HG03565 (cell line): ENCODE data around the gene UBE2J1.
A peak's percentile ranks its signal among the peaks of the same experiment; 100 is the strongest.
"Not testable (repeated sequence)": the region's sequence is repeated elsewhere in the genome, so short reads cannot be mapped to it uniquely, and the experiment has no call there.

ENCODE experiments used
- ATAC-seq: cut with Tn5 transposase; IDR thresholded peaks from one replicate; pipeline ENCODE4 v1.9.1; 2021; ENCODE audit warnings: mild to moderate bottlenecking, moderate library complexity; ENCODE audit not compliant: unreplicated experiment

UBE2J1 gene

DNA sequence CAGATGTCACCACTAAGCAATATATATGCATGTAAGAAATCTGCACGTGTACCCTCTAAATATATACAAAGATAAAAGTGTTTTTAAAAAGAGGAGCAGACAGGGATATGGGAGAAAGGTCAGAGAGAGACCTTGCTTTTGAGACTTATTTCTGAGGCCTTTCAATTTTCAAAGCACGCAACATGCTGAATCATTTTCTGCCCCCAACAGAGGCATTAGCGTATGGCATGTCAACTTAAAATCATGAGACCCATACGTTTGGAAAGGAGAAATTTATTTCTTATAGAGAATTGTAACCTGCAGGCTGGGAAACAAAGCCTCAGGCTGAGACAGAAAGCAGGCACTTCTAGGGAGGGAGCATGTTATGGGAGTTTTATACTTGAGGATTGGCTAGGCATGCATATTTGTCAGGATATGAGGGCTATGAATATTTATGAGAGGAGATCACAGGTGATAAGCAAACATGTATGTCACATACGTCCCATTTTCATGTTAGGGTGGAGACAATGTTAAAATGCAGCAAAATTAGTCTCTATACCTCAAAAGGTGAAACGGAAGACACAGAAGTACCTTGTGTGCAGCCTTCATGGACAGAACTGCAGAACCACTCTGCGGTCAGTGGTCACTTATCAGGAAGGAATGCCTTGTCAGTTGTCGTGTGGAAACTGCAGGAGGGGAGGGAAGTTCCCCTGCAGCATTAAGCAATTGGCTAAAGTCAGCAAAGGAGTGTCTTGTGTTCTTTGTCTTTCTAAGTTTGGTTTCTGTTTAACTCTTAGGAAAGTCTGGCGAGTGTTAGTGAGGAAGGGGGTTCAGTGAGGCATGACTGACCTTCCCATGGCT lies 31.2 kb downstream of the UBE2J1 start:
- ATAC-seq: peak; percentile 60

DNA sequence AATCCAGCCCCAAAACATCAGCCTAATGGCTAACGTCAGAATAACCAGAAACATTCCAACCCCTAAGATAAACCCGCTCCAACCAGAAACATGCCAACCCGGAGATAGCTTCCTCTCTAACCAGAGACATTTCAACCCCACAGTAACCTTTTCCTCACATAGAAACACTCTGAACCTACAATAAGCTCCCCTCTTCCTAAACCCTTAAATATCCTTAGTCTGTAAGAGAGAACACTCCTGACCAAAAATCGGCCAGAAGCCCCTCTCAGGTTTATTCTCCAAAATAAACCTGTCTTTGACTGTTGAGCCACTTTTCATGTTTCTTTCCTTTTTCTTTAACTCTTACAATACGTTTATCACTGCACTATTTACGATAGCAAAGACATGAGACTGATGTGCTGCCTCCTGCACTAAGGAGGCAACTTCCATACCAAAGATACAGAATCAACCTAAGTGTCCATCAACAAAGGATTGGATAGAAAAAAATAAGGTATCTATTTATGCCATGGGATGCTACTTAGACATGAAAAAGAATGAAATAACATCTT lies 32.4 kb downstream of the UBE2J1 start:
- no peak for ATAC-seq

DNA sequence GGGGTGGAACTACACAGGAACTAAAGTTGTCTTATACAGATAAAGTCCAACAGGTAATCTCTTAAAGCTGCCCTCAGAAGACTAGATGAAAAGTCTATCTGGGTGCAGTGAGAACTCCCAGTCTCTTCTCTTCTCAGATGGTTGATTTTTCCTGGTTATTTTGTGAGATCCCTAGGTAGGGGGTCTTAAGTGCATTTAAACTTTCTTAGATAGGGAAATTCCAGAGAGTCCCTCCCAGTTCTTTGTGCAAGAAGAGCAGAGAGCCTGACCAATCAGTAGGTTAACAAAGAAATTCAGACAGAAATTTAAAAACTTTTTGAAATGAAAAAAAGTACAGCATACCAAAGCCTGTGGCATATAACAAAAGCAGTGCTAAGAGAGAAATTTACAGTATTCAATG lies 35.5 kb downstream of the UBE2J1 start:
- ATAC-seq: no peak

DNA sequence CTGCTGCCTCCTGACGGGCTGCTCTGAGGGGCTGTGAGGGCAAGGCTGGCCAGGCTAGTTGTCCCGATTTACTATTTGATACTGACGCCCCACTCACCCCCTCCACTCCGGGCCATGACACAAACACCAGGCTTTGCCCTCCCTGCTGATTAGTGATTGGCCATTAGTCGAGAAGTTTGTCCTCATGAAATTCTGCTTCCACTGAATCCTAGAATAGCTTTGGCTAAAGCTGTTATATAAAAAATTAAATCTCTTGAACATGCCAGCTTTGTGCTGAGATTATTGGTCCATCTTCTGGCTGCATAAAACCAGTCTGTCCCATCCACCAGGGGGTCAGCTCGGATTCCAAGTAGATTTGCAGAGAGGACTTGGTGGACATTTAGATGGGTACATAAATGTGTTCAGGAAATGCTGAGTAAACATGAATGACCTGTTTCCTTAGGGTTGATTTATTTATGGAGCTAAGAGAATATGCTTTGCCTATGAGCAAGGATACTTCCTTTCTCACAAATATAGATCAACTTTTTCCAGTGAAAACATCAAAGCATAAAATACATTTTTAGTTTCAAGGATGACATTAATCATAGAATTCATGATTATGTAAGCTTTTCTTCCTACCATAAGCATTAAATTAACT lies 37.2 kb downstream of the UBE2J1 start, which contains the start of gene GABRR2:
GABRR2 (minus strand) TSS at position 51 of the 637 bp plus-strand sequence. CDS start 134 bp downstream, outside the sequence.
- ATAC-seq: no peak

DNA sequence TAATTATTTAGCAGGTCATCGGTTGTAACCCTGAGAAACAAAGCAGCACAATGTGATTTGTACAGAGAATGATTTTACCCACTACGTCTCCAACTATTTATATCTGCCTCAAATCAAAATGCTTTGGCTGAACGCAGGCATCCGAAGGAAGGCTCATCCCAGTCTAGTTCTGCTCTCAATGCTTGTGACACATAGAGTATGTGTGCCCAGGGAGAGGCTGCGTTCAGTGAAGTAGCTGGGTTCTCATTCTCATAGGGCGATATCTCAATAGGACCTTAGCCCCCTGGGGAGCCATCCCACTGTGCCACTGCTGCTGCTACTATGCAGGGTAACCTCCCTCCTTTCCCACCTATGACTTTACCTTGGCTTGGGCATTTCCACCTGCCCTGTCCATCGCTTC lies 37.8 kb downstream of the UBE2J1 start:
- no peak for ATAC-seq

DNA sequence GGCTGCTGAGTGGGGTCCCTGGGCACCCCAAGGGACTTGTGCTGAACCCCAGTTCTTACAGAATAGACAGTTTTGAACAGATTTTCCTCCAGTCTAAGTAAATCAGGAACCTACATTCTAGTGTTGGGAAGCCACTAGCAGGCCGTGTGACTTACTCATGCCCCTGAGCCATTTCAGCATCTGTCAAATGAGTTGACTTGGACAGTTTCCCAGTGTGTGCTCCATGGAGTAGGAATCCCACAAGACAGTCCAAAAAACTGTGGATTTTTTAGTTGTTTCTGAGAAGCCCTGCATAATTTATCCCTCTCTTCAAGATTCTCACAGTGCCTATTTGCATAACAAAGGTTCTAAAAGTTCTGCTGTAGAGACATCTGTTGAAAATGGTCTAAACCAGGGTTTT lies 39.5 kb downstream of the UBE2J1 start:
- ATAC-seq: no peak

DNA sequence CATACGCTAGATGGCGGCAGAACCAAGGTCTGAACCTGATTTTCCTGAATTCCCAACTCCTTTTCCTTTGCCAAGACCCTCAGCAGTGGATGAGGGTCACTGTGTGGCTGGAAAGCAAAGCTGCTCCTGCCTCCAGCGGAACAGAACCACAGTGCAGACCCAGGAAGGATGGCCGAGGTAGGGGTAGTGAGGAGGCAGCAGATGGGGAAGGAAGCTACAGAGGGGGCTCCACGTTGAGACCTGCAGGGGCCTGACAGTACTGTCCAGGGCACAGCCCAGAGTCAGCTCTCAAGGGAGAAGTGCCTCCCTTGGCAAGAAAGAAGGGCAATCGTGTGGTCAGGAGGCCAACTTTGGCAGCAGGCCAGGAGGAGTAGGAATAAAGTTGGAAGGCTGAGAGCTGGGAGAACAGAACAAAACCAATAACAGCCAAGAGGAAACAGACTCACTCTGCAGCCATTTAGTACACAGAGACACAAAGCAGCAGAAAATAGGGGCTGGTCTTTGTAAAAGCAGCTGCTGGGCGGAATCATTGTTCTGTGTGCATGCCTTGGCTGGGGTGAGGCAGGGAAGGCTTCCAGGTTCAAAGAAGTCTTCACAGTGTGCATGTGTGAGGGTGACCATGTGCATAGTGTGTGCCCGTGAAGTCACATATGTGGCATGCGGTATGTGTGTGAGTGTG lies 40.5 kb downstream of the UBE2J1 start:
- no peak for ATAC-seq

DNA sequence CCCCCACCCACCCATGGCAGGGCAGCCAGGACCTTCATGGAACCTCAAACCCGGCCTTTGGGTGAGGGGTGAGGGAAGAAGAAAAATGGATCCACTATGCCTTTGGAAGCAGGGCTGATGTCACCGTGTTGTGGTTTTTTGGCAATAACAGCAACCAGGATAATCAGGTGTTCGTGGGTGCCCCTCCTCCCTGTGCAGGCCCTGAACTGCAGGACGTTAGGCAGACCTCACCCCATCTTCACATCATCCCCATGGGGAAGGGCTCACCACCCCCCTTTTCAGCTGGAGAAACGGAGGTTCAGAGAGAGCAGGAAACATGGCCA lies 41.0 kb downstream of the UBE2J1 start:
- no peak for ATAC-seq

DNA sequence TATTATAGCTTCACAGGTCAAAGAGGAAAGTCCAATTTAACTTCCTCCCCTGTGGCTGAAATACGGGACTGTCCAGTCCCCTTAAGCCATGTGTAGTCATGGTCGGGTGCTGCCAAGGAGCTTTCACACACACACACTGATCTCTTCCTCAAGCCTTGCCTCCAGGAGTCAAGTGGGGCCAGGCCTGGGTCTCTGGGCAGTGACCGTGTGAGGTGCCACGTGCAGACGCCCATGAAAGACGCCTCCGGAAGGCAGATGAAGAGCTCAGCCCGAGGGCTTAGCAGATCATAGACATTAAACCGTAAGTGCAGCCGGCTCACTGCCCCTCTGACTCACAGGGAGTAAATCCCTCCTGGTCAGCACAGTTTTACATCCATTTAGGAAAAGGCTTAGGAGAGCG lies 41.6 kb downstream of the UBE2J1 start:
- no peak for ATAC-seq

DNA sequence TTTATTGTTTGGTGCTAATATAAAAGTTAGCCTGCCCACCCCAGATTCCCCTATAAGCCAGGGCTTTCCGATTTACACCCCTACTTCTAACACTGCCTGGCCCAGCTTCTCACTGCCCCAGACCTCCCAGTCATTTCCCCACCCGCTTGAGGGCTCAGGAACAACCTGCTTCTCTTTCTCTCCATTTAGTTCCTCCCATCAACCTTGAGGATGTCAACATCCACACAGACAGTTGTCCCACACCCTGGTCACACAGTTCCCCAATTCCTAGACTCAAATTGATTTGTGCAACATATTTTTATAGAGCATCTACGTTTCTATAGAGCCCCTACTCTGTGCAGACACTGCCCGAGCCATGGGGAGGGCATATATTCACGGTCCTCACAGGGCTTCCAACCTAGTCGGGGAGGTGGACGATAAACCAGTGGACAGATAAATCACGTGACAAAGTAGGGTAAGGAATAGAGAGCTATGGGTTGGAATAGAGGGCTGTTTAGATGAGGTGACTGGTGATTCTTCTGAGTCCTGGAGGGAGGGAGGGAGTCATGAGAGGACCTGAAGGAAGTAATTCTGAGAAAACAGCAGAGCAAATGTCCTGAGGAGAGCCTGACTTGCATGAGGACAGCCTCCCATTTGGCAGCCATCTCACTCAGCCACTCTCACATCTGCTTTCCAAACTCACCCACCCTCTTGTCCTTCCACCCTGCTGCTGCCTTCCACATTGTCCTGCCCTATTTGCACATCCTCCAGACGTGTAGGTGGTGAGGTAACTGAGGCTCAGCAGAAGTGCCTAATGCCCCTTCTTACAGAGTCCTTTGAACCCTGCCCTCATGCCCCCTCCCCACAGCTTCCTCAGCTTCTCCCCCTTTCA lies 43.8 kb downstream of the UBE2J1 start:
- ATAC-seq: no peak

DNA sequence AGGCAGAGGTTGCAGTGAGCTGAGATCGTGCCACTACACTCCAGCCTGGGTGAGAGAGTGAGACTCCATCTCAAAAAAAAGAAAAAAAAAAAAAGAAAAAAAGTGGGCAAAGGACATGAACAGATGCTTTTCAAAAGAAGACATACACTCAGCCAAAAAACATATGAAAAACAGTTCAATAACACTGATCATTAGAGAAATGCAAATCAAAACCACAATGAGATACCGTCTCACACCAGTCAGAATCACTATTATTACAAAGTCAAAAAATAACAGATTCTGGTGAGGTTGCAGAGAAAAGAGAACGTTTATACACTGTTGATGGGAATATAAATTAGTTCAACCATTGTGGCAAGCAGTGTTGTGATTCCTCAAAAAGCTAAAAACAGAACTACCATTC lies 48.0 kb downstream of the UBE2J1 start:
- ATAC-seq: not testable (repeated sequence)

DNA sequence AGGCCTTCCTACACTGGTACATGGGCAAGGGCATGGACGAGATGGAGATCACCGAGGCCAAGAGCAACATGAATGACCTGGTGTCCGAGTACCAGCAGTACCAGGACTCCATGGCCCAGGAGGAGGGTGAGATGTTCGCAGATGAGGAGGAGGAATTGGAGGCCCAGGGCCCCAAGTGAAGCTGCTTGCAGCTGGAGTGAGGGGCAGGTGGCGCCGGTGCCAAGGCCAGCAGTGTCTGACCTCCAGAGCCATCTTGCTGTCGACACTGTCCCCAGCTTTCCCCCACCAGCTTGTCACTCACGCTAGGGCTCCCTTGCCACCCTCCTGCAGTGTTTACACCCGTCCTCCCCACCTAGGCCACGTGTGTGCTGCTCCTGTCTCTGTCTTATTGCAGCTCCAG lies 49.6 kb downstream of the UBE2J1 start:
- no peak for ATAC-seq

DNA sequence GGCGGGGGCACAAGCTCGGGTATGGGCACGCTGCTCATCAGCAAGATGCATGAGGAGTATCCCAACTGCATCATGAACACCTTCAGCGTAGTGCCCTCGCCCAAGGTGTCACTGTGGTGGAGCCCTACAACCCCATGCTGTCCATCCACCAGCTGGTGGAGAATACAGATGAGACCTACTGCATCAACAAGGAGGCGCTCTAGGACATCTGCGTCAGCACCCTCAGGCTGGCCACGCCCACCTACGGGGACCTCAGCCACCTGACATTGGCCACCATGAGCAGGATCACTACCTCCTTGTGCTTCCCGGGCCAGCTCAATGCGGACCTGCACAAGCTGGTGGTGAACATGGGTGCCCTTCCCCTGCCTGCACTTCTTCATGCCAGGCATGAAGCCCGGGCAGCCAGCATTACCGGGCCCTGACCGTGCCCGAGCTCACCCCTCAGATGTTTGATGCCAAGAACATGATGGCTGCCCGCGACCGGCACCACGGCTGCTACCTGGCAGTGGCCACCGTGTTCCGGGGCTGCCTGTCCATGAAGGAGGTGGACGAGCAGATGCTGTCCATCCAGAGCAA lies 50.2 kb downstream of the UBE2J1 start:
- no peak for ATAC-seq

DNA sequence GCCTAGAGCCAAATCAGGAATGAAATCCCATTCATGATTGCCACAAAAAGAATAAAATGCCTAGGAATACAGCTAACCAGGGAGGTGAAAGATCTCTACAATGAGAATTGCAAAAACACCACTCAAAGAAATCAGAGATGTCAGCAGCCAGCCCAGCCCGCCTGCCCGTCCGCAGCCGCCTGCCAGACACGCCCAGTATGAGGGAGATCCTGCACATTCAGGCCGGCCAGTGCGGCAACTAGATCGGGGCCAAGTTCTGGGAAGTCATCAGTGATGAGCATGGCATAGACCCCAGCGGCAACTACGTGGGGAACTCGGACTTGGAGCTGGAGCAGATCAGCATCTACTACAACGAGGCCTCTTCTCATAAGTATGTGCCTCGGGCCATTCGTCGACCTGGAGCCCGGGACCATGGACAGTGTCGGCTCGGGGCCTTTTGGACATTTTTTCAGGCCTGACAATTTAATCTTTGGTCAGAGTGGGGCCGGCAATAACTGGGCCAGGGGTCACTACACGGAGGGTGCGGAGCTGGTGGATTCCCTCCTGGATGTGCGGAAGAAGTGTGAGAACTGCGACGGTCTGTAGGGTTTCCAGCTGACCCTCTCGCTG lies 50.8 kb downstream of the UBE2J1 start:
- ATAC-seq: no peak

DNA sequence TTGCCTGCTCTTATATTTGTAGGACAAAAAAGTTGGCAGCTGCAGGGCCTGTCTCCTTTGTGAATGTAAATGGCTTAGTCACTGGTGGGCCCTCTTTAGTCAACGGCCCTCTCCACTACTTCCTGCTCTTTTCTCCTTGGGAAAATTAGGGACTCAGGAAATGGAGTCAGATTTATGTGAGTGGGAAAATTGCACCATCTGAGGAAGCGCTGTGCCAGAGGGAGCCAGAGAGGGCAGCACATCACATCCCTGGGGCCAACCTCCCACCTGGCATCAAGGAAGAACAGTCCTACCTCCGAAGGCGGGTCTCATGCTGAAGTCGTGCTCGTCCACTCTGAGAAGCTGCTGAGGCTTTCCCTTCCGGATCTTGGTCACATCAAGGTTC lies 53.1 kb downstream of the UBE2J1 start:
- no peak for ATAC-seq

DNA sequence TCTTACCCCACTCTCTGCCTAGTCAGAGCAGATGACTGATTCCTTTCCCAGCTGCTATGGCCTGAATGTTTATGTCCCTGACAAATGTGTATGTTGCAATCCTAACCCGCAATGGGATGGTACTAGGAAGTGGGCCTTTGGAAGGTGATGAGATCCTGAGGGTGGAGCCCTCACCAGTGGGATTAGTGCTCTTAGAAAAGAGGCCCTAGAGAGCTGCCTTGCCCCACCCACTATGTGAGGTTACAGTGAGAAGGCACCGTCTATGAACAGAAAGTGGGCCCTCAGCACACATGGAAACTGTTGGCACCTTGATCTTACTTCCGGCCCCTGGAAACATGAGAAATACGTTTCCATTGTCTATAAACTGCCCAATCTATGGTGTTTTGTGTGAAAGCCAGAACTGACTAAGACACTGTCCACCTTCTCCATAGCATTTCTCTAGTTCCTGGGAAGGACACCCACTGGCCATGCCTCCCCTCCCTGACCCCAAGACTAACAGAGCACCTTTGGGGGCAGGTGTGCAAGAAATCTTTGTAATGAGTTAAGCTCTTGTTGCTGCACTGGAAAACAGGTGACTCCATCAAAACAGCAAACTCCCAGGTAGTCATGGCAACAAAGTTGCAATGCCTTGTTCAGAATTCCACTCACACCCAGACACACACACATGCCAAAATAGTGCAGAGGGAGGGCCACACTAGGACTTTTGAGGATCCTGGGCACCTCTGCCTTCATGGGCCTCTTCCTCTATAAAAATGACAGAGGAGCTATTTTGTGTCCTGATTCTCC lies 53.6 kb downstream of the UBE2J1 start:
- ATAC-seq: no peak

DNA sequence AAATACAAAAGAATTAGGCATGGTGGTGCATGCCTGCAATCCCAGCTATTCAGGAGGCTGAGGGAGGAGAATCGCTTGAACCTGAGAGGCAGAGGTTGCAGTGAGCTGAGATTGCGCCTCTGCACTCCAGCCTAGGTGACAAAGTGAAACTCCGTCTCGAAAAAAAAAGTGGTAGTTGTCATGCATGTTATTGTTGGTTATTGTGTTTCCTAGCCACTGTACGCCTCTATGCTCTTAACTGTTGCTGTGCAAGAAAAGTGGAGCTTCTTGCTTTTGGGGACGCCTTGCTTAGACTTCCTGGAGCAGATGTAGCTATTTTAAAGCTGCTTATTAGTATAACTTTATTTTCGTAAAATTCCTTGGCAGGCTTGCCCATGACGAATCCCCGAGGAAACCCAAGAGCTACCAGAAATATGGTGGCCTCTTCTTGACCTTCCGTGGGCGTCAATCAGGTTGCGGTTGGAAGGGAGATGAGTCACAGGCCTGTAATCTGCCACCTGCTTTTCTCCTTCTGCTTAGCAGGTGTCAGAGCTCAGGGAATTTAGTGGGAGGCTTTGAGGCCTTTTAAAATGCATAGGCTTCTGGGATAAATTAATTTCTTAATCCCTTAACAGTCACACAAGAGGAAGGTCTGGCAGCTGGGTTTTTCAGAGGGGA lies 54.7 kb downstream of the UBE2J1 start:
- ATAC-seq: peak; percentile 89

DNA sequence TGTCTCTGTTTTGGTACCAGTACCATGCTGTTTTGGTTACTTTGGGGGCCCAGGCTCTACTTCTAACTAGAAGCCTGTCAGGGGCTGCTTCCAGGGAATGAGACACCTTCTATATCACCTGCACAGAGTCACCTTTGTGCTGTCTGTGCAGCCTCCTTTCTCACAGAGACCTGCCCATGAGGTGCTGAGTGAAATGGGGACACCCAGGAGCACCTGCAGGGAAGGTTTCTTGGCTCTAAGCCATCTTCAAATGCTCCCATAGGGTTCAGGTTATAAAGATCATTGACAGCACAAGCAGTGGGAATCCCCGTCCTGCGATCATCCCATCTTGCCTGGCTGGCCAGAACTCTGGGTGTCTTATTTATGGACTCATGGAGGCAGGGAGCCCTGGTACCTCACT lies 56.5 kb downstream of the UBE2J1 start:
- ATAC-seq: no peak

DNA sequence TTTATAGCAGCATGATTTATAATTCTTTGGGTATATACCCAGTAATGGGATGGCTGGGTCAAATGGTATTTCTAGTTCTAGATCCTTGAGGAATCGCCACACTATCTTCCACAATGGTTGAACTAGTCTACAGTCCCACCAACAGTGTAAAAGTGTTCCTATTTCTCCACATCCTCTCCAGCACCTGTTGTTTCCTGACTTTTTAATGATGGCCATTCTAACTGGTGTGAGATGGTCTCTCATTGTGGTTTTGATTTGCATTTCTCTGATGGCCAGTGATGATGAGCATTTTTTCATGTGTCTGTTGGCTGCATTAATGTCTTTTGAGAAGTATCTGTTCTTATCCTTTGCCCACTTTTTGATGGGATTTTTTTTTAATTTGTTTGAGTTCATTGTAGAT lies 57.4 kb downstream of the UBE2J1 start:
- not testable (repeated sequence) for ATAC-seq
